Right lobe of liver (tissue), 6 donors: Measurements from ENCODE around the gene TTC7B. TPM values are rescaled to one million over a fixed set of nuclear protein-coding genes. Genes with fewer than 3 reads are reported as not detected.

Source experiments
- ATAC-seq, 4 donors: fragments of 200-7000 bp; cut with Tn5 transposase; one replicate each; pipeline ENCODE4 v1.9.1; 2020; ENCODE audit warnings: mild to moderate bottlenecking in 4 of 4, moderate library complexity in 4 of 4
- DNase-seq, 3 donors: peaks; one replicate each; pipeline ENCODE4 v3.0.0-alpha.2; 2020
- H3K27ac ChIP-seq, 3 donors: fragments of 200-600 bp; one replicate each; pipeline ENCODE4 v1.8.0; 2022
- H3K27me3 ChIP-seq, 2 donors: fragments of 200-600 bp; one replicate each; pipeline ENCODE4 v1.8.0; 2022
- H3K36me3 ChIP-seq, 4 donors: fragments of 200-600 bp; sonication (generic) in 1 of 4; one replicate each; pipeline versions ENCODE4 v1.5.1 to v1.8.0; 2017 to 2022; ENCODE audit warnings: control low read depth in 1 of 4
- H3K4me1 ChIP-seq, 4 donors: fragments of 200-600 bp; sonication (generic) in 1 of 4; one replicate each; pipeline versions ENCODE4 v1.5.1 to v1.8.0; 2017 to 2022; ENCODE audit warnings: control low read depth in 1 of 4
- H3K4me3 ChIP-seq, 3 donors: fragments of 200-600 bp; one replicate each; pipeline ENCODE4 v1.8.0; 2022
- H3K9me3 ChIP-seq, 4 donors: fragments of 200-600 bp; sonication (generic) in 1 of 4; one replicate each; pipeline versions ENCODE4 v1.5.1 to v1.8.0; 2017 to 2022; ENCODE audit warnings: control low read depth in 1 of 4
- CTCF ChIP-seq, 4 donors: fragments of 200-600 bp in 3 of 4; fragments of 450-650 bp in 1 of 4; IDR thresholded peaks; one replicate each; pipeline versions ENCODE4 v1.5.1 to v1.8.0; 2016 to 2022; ENCODE audit warnings: antibody characterized with exemption in 4 of 4, mild to moderate bottlenecking in 2 of 4
- POLR2A ChIP-seq: fragments of 450-650 bp; IDR thresholded peaks from one replicate; pipeline ENCODE4 v1.6.1; 2017; ENCODE audit warnings: antibody characterized with exemption, mild to moderate bottlenecking
- WGBS: methylation state at CpG from one replicate; pipeline ENCODE4 v1.1.6; 2018; ENCODE audit warnings: low coverage, low lambda C conversion rate; ENCODE audit not compliant: insufficient coverage; ENCODE audit errors: missing lambda C conversion rate; 5-methylcytosine and 5-hydroxymethylcytosine counted together
- intact Hi-C, 2 donors: fragments of 100-400 bp; cut with DNase I; formaldehyde crosslinking; loops; one replicate each; pipeline versions ENCODE4 v1.11.2 to v1.14.1; 2022
- total RNA-seq, 6 experiments: library from RNA; depleted of rRNA in 2 of 6; stranded (reverse); fragments of >200 nt in 2 of 6; fragmentation: NEBNext Ultra II Directional in 3 of 6; extraction: Animal tissue kit (Norgen Biotek cat#: 25700) in 3 of 6; gene quantifications; one replicate each; pipeline versions ENCODE4 v1.1.0 to v1.2.4, GENCODE V29; 2016 to 2023
- donor health status: DM: no; HTN: yes; CAD: no.
- donor health status: DM: no; HTN: no; CAD: no.
- donor health status: DM: no; HTN: no; CAD: no.
- donor health status: DM: no; HTN: yes; CAD: no.
- donor health status: DM: no; HTN: yes; CAD: no.

TTC7B gene
- total RNA-seq, 6 experiments from 2014 or later: 18.4 to 56.1 (median 37.5) TPM

DNA sequence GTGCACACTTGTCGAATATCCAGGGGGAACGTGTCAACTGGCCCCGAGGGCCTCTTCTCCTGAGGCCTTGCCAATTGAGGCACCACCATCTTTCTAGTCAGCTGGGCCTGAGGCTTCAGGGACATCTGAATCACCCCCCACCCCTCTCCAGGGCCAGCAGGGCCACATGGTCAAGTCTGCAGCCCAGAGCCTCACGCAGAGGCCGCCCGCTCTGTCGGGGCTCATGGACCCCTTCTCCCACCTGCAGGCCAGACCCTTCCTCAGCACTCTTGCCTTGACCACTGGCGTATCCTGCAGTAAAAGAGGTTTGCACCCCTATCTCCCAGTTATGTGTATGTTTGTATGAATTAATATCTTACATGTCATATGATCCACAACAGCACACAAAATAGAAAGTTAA lies 237.1 kb downstream of the TTC7B start:
- no peak overlapping the region for H3K27ac ChIP-seq
- no peaks in the 10 kb centered on the region for H3K27me3 ChIP-seq

GRCh38 chr14:90578283-90578985 lies 237.8 kb downstream of the TTC7B start:
- ATAC-seq: no peak

More for the DNA sequence above, 237.1 kb downstream of the TTC7B start:
- Histone ChIP-seq H3K4me1 (no peaks in the 10 kb centered on the region), H3K36me3 (peaks cover 0 to 5% (median 2%) of the 10 kb centered on the region in 4 donors), H3K9me3 (no peaks in the 10 kb centered on the region), H3K4me3 (no peak overlapping the region)
- DNase-seq (no peak), ATAC-seq (no peak)
- intact Hi-C loops: no loop called here
- 88% methylated on average over 3 of the region's 8 CpGs for WGBS
- no peak for TF ChIP-seq POLR2A

DNA sequence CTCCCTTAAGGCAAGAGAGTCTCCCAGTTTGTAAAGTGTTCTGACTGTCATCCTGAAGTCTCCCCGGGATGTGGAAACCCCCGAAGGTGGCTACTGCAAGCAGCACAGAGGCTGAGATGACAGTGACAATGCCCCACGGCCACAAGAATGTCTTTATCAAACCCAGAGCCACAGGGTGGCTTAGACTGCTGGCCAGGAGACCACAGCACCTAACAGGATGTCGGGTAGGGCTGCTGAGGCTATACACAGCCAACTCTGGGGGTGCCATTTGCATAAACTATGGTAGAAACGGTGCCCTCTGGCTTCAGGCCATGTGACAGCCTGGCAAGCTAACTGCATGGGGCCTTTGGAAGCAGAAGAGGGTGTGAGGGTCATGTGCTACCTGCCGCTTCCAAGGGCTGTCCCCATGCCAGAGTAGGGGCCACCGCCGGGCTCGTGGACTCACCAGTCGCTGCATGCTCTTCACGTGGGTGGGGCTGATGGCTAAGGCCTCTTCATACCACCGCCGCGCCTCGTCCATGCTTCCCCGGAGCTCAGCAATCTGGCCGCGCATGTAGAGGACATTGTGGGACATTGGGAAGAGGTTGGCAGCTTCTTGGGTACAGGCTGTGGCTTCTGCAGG lies 238.5 kb downstream of the TTC7B start:
- TF ChIP-seq POLR2A: no peak
- no peak for TF ChIP-seq CTCF (IDR thresholded peaks at IDR 0.05)

More at GRCh38 chr14:90578283-90578985, 237.8 kb downstream of the TTC7B start:
- no peaks in the 10 kb centered on the region for H3K4me1 ChIP-seq
- H3K27ac ChIP-seq: no peak overlapping the region
- H3K36me3 ChIP-seq: peaks cover 0 to 5% (median 2%) of the 10 kb centered on the region in 4 donors
- TF ChIP-seq CTCF (IDR thresholded peaks at IDR 0.05) (no peak), POLR2A (no peak)
- intact Hi-C loops: no loop called here
- no peaks in the 10 kb centered on the region for H3K27me3 ChIP-seq
- WGBS: 81% methylated on average over 5 of the region's 17 CpGs
- H3K4me3 ChIP-seq: no peak overlapping the region
- no peaks in the 10 kb centered on the region for H3K9me3 ChIP-seq
- no peak for DNase-seq

GRCh38 chr14:90576981-90577660 lies 239.1 kb downstream of the TTC7B start:
- Histone ChIP-seq H3K4me1 (no peaks in the 10 kb centered on the region), H3K9me3 (no peaks in the 10 kb centered on the region), H3K27me3 (no peaks in the 10 kb centered on the region), H3K27ac (no peak overlapping the region), H3K36me3 (peaks cover 0 to 5% (median 2%) of the 10 kb centered on the region in 4 donors), H3K4me3 (no peak overlapping the region)
- TF ChIP-seq CTCF (IDR thresholded peaks at IDR 0.05) (no peak), POLR2A (no peak)
- intact Hi-C loops: no loop called here
- ATAC-seq: no peak
- 75% methylated on average over 4 of the region's 21 CpGs for WGBS
- no peak for DNase-seq

More for the DNA sequence above, 238.5 kb downstream of the TTC7B start:
- 81% methylated on average over 5 of the region's 18 CpGs for WGBS
- DNase-seq (no peak), ATAC-seq (no peak)
- H3K36me3 ChIP-seq: peaks cover 0 to 5% (median 2%) of the 10 kb centered on the region in 4 donors
- H3K9me3 ChIP-seq: no peaks in the 10 kb centered on the region
- no peak overlapping the region for H3K27ac ChIP-seq
- H3K27me3 ChIP-seq: no peaks in the 10 kb centered on the region
- H3K4me1 ChIP-seq: no peaks in the 10 kb centered on the region
- H3K4me3 ChIP-seq: no peak overlapping the region
- intact Hi-C loops: no loop called here

- peaks cover 0 to 8% (median 2%) of the 10 kb centered on the region in 4 donors for H3K36me3 ChIP-seq
- intact Hi-C loops: no loop called here
- no peaks in the 10 kb centered on the region for H3K9me3 ChIP-seq
- H3K27ac ChIP-seq: no peak overlapping the region
- ATAC-seq (no peak), DNase-seq (no peak)
- H3K4me3 ChIP-seq: no peak overlapping the region
- 89% methylated on average over 2 of the region's 2 CpGs for WGBS
- H3K27me3 ChIP-seq: no peaks in the 10 kb centered on the region
- no peak for TF ChIP-seq POLR2A
- no peak for TF ChIP-seq CTCF (IDR thresholded peaks at IDR 0.05)
- no peaks in the 10 kb centered on the region for H3K4me1 ChIP-seq
Measured at GRCh38 chr14:90576581-90576980, 239.6 kb downstream of the TTC7B start.
